ENCODE data around the gene PREX1. TPM values are rescaled to one million over a fixed set of nuclear protein-coding genes. Genes with fewer than 3 reads are reported as not detected.

Gene PREX1
- total RNA-seq, 1 experiment from 2014 or later: 20.0 TPM

DNA sequence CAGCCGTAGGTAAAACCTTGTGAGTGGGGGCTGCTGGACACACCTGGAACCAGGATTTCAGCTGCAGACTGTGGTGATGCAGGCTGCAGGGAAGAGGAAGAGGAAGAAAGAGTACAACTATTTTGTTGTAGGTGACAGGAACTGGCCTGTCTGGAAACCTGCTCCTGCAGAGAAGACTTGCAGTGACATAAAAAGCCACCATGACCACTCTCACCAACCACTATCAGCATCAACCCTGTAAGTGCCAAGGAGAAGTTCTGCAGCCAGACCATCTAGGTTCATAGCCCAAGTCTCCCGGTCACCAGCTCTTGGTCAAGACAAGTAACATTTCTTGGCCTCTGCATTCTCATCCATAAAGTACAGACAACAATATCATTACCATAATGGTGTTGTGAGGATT lies 91.2 kb downstream of the PREX1 start:
- no peak for DNase-seq (ENCODE audit: low read depth, low spot score)
- intact Hi-C loops (cut with micrococcal nuclease; ENCODE audit: unreplicated experiment): no loop called here
- TF ChIP-seq, protein P1, sequence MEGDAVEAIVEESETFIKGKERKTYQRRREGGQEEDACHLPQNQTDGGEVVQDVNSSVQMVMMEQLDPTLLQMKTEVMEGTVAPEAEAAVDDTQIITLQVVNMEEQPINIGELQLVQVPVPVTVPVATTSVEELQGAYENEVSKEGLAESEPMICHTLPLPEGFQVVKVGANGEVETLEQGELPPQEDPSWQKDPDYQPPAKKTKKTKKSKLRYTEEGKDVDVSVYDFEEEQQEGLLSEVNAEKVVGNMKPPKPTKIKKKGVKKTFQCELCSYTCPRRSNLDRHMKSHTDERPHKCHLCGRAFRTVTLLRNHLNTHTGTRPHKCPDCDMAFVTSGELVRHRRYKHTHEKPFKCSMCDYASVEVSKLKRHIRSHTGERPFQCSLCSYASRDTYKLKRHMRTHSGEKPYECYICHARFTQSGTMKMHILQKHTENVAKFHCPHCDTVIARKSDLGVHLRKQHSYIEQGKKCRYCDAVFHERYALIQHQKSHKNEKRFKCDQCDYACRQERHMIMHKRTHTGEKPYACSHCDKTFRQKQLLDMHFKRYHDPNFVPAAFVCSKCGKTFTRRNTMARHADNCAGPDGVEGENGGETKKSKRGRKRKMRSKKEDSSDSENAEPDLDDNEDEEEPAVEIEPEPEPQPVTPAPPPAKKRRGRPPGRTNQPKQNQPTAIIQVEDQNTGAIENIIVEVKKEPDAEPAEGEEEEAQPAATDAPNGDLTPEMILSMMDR (IDR thresholded peaks at IDR 0.05): no peak
- TF ChIP-seq TCF7L2 (IDR thresholded peaks at IDR 0.05; ENCODE audit: low read depth, low read length): no peak
- TF ChIP-seq, protein P2, sequence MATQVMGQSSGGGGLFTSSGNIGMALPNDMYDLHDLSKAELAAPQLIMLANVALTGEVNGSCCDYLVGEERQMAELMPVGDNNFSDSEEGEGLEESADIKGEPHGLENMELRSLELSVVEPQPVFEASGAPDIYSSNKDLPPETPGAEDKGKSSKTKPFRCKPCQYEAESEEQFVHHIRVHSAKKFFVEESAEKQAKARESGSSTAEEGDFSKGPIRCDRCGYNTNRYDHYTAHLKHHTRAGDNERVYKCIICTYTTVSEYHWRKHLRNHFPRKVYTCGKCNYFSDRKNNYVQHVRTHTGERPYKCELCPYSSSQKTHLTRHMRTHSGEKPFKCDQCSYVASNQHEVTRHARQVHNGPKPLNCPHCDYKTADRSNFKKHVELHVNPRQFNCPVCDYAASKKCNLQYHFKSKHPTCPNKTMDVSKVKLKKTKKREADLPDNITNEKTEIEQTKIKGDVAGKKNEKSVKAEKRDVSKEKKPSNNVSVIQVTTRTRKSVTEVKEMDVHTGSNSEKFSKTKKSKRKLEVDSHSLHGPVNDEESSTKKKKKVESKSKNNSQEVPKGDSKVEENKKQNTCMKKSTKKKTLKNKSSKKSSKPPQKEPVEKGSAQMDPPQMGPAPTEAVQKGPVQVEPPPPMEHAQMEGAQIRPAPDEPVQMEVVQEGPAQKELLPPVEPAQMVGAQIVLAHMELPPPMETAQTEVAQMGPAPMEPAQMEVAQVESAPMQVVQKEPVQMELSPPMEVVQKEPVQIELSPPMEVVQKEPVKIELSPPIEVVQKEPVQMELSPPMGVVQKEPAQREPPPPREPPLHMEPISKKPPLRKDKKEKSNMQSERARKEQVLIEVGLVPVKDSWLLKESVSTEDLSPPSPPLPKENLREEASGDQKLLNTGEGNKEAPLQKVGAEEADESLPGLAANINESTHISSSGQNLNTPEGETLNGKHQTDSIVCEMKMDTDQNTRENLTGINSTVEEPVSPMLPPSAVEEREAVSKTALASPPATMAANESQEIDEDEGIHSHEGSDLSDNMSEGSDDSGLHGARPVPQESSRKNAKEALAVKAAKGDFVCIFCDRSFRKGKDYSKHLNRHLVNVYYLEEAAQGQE (IDR thresholded peaks at IDR 0.05; ENCODE audit: insufficient read depth in 1 of 2, low read depth in 2 of 2, low read length in 1 of 2): no peak
- no peak for TF ChIP-seq SIN3A (IDR thresholded peaks at IDR 0.05; ENCODE audit: borderline replicate concordance, insufficient read depth, low read depth, low read length)
- no peak for TF ChIP-seq POLR2AphosphoS5 (IDR thresholded peaks at IDR 0.05; ENCODE audit: low read depth, low read length)
- Histone ChIP-seq H3K4me3 (ENCODE audit: low read depth in 2 of 2, low read length in 2 of 2) (no peak overlapping the region), H3K4me1 (ENCODE audit: control insufficient read depth, insufficient read depth, low read length) (no peaks in the 10 kb centered on the region), H3K9me3 (ENCODE audit: control insufficient read depth, insufficient read depth, low read depth, low read length) (no peaks in the 10 kb centered on the region), H3K36me3 (ENCODE audit: control insufficient read depth, insufficient read depth, low read length) (no peaks in the 10 kb centered on the region), H3K27ac (ENCODE audit: low read length) (no peak overlapping the region), H3K27me3 (ENCODE audit: control insufficient read depth, insufficient read depth, low read length) (no peaks in the 10 kb centered on the region)
- CTCF ChIA-PET: interaction anchor here (0.9 kb wide), 1 partner anchor 8 kb away, joined by 14 read pairs; no protein-coding TSS in a partner anchor
- ATAC-seq: no peak
- BruUV-seq (replicated peaks): no TSS peak
- in situ Hi-C loops (cut with HindIII; ENCODE audit: low pct_unique_long_range_greater_than_20kb, low sequenced_read_pairs): no loop called here
- POLR2A ChIA-PET: no interaction called here

DNA sequence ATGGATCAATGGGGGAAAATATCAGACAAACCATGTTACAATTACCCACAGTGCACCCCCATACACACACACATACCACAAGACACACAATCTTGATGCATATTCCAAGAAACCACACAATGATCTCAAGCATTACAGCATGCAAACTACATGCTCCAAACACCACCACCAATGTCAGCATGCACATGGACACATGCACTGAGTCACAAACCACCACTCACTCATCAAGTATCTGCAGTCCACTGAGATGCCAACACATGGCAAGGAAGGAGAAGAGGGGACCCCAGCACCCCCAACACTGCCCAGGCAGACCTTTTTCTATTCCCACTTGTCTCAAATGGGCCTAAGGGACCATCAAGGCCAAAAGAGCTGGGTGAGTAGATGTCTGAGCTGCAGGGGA lies 91.6 kb downstream of the PREX1 start:
- H3K4me1 ChIP-seq (ENCODE audit: control insufficient read depth, insufficient read depth, low read length): no peaks in the 10 kb centered on the region
- no TSS peak for BruUV-seq (replicated peaks)
- no peaks in the 10 kb centered on the region for H3K9me3 ChIP-seq (ENCODE audit: control insufficient read depth, insufficient read depth, low read depth, low read length)
- in situ Hi-C loops (cut with HindIII; ENCODE audit: low pct_unique_long_range_greater_than_20kb, low sequenced_read_pairs): no loop called here
- DNase-seq (ENCODE audit: low read depth, low spot score) (no peak), ATAC-seq (no peak)
- TF ChIP-seq, protein P1 (IDR thresholded peaks at IDR 0.05): no peak
- TF ChIP-seq SIN3A (IDR thresholded peaks at IDR 0.05; ENCODE audit: borderline replicate concordance, insufficient read depth, low read depth, low read length): no peak
- TF ChIP-seq POLR2AphosphoS5 (IDR thresholded peaks at IDR 0.05; ENCODE audit: low read depth, low read length): no peak
- no peak for TF ChIP-seq TCF7L2 (IDR thresholded peaks at IDR 0.05; ENCODE audit: low read depth, low read length)
- TF ChIP-seq, protein P2 (IDR thresholded peaks at IDR 0.05; ENCODE audit: insufficient read depth in 1 of 2, low read depth in 2 of 2, low read length in 1 of 2): no peak
- ChIA-PET CTCF (interaction anchor here (0.9 kb wide), 1 partner anchor 9 kb away, joined by 14 read pairs; no protein-coding TSS in a partner anchor), POLR2A (no interaction called here)
- H3K36me3 ChIP-seq (ENCODE audit: control insufficient read depth, insufficient read depth, low read length): no peaks in the 10 kb centered on the region
- no peaks in the 10 kb centered on the region for H3K27me3 ChIP-seq (ENCODE audit: control insufficient read depth, insufficient read depth, low read length)
- no peak overlapping the region for H3K4me3 ChIP-seq (ENCODE audit: low read depth in 2 of 2, low read length in 2 of 2)
- intact Hi-C loops (cut with micrococcal nuclease; ENCODE audit: unreplicated experiment): no loop called here
- no peak overlapping the region for H3K27ac ChIP-seq (ENCODE audit: low read length)

All from Panc1 (cell line).